ENCODE results near the gene DGKK. TPM values are rescaled to one million over a fixed set of nuclear protein-coding genes. Genes with fewer than 3 reads are reported as not detected.

The DGKK gene
- total RNA-seq, 1 donor from 2014 or later: 0.21 TPM

DNA sequence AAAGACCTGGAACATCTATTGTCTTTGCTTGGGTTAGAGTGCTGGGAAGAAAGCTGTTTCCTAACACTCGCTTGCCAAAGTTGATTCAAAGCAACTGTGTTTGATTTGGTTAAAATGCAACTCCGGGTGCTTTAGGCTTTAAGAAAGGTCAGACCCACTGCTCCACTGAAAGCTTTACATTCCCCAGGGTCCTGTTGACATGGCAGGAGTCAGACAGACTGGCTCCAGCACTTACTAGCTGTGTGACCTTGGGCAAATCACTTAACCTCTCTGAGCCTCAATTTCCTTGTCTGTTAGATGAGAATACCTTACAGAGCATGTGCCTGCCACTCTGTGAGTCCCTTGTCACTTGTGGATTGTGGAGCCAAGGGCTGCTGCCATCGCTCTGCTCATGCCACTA lies 39.0 kb downstream of the DGKK start:
- peaks cover 3% of the 10 kb centered on the region for H3K27me3 Mint-ChIP-seq (ENCODE audit: insufficient read depth, low read depth)
- Histone ChIP-seq H3K36me3 (no peaks in the 10 kb centered on the region), H3K27ac (no peak overlapping the region), H3K4me3 (no peak overlapping the region), H4K20me1 (ENCODE audit: low read depth) (no peaks in the 10 kb centered on the region), H3K27me3 (no peaks in the 10 kb centered on the region), H3K4me2 (no peak overlapping the region), H3K4me1 (peaks cover 25% of the 10 kb centered on the region), H3K9ac (no peak overlapping the region), H3K79me2 (ENCODE audit: low read depth) (no peaks in the 10 kb centered on the region), H3K9me3 (ENCODE audit: low read depth) (peaks cover 3% of the 10 kb centered on the region), H3F3A (ENCODE audit: low read depth) (no peaks in the 10 kb centered on the region), H2AFZ (replicated peaks) (no peak overlapping the region)
- no peaks in the 10 kb centered on the region for H3K36me3 Mint-ChIP-seq
- no peak overlapping the region for H3K4me3 Mint-ChIP-seq
- TF ChIP-seq EZH2 (IDR thresholded peaks at IDR 0.05) (no peak), EZH2phosphoT487 (IDR thresholded peaks at IDR 0.05) (no peak)
- TF ChIP-seq, protein P1, sequence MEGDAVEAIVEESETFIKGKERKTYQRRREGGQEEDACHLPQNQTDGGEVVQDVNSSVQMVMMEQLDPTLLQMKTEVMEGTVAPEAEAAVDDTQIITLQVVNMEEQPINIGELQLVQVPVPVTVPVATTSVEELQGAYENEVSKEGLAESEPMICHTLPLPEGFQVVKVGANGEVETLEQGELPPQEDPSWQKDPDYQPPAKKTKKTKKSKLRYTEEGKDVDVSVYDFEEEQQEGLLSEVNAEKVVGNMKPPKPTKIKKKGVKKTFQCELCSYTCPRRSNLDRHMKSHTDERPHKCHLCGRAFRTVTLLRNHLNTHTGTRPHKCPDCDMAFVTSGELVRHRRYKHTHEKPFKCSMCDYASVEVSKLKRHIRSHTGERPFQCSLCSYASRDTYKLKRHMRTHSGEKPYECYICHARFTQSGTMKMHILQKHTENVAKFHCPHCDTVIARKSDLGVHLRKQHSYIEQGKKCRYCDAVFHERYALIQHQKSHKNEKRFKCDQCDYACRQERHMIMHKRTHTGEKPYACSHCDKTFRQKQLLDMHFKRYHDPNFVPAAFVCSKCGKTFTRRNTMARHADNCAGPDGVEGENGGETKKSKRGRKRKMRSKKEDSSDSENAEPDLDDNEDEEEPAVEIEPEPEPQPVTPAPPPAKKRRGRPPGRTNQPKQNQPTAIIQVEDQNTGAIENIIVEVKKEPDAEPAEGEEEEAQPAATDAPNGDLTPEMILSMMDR (IDR thresholded peaks at IDR 0.05): no peak
- H3K4me1 Mint-ChIP-seq: peaks cover 4% of the 10 kb centered on the region
- H3K9me3 Mint-ChIP-seq: no peaks in the 10 kb centered on the region
- no peak for DNase-seq (ENCODE audit: low spot score)
- H3K27ac Mint-ChIP-seq: no peak overlapping the region

DNA sequence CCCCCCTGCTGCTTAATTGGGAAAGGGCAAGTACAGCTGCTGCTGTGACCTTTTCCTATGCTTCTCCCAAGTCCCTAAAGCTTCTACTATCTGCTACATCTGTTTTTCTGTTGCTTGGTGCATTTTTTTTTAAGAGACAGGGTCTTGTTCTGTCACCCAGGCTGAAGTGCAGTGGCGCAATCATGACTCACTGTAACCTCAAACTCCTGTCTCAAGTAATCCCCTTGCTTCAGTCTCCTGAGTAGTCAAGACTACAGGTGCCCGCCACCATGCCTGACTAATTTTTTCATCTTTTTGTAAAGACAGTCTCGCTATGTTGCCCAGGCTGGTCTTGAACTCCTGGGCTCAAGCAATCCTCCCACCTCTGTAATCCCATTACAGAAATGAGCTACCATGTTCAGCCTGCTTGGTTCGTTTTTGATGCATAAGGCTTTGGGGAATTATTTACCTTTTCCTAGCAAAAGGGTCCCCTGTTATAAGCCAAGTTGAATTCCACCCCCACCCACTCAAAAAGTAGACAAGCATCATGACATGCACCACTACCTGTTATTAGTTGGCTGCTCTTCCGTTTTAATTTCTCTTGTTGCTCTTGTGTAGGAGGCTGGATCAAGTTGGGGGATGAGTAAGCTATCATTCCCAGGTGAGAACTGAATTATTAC lies 39.6 kb downstream of the DGKK start:
- no peak overlapping the region for H3K4me3 Mint-ChIP-seq
- no peaks in the 10 kb centered on the region for H3K9me3 Mint-ChIP-seq
- no peak overlapping the region for H3K27ac Mint-ChIP-seq

DNA sequence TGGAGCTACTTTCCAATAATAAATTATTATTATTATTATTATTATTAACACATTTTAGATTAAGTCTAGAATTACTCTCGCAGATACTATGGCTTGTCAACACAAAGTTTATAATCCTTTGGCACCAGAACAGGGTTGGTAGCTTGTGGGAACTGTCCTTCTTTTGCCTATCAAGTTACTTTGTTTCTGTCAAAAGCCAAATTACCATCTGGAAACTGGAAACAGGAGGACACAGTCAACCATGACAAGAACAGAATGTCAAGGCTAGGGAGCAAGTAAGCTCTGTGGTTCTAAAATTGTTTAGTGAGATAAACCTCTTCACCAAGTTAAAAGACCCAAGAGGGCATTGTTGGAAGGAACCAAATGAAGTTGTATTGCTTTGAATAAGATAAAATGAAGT lies 42.5 kb downstream of the DGKK start:
- H2AFZ ChIP-seq (replicated peaks): no peak overlapping the region
- H3K4me3 Mint-ChIP-seq: no peak overlapping the region
- no peak overlapping the region for H3K4me2 ChIP-seq
- no peaks in the 10 kb centered on the region for H3K36me3 ChIP-seq
- DNase-seq (ENCODE audit: low spot score): no peak
- H3K79me2 ChIP-seq (ENCODE audit: low read depth): no peaks in the 10 kb centered on the region
- no peak for TF ChIP-seq EZH2 (IDR thresholded peaks at IDR 0.05)
- TF ChIP-seq EZH2phosphoT487 (IDR thresholded peaks at IDR 0.05): no peak
- TF ChIP-seq, protein P1 (IDR thresholded peaks at IDR 0.05): no peak
- no peaks in the 10 kb centered on the region for H3K36me3 Mint-ChIP-seq
- H3K9me3 ChIP-seq (ENCODE audit: low read depth): peaks cover 3% of the 10 kb centered on the region
- H3K4me1 Mint-ChIP-seq: peaks cover 4% of the 10 kb centered on the region
- H3K9me3 Mint-ChIP-seq: no peaks in the 10 kb centered on the region
- H4K20me1 ChIP-seq (ENCODE audit: low read depth): no peaks in the 10 kb centered on the region
- peaks cover 3% of the 10 kb centered on the region for H3K27me3 Mint-ChIP-seq (ENCODE audit: insufficient read depth, low read depth)
- no peak overlapping the region for H3K9ac ChIP-seq
- peaks cover 23% of the 10 kb centered on the region for H3K4me1 ChIP-seq
- H3K27ac Mint-ChIP-seq: no peak overlapping the region
- no peaks in the 10 kb centered on the region for H3F3A ChIP-seq (ENCODE audit: low read depth)
- H3K27ac ChIP-seq: no peak overlapping the region
- H3K27me3 ChIP-seq: no peaks in the 10 kb centered on the region
- H3K4me3 ChIP-seq: no peak overlapping the region

More for the DNA sequence above, 39.6 kb downstream of the DGKK start:
- no peak for DNase-seq (ENCODE audit: low spot score)
- Histone ChIP-seq H4K20me1 (ENCODE audit: low read depth) (no peaks in the 10 kb centered on the region), H3K27me3 (no peaks in the 10 kb centered on the region), H3K4me3 (no peak overlapping the region), H3K27ac (no peak overlapping the region), H3F3A (ENCODE audit: low read depth) (no peaks in the 10 kb centered on the region), H3K9ac (no peak overlapping the region), H3K79me2 (ENCODE audit: low read depth) (no peaks in the 10 kb centered on the region), H3K4me1 (peaks cover 25% of the 10 kb centered on the region), H3K9me3 (ENCODE audit: low read depth) (peaks cover 3% of the 10 kb centered on the region), H2AFZ (replicated peaks) (no peak overlapping the region), H3K36me3 (no peaks in the 10 kb centered on the region), H3K4me2 (no peak overlapping the region)
- TF ChIP-seq EZH2phosphoT487 (IDR thresholded peaks at IDR 0.05) (no peak), EZH2 (IDR thresholded peaks at IDR 0.05) (no peak)
- TF ChIP-seq, protein P1 (IDR thresholded peaks at IDR 0.05): no peak
- Mint-ChIP-seq H3K27me3 (ENCODE audit: insufficient read depth, low read depth) (peaks cover 3% of the 10 kb centered on the region), H3K4me1 (peaks cover 4% of the 10 kb centered on the region), H3K36me3 (no peaks in the 10 kb centered on the region)

All from neural progenitor cell (in vitro differentiated cells).